ENCODE measurements around the gene DHRS13.

GRCh38 chr17:28948342-28948741, 45.5 kb upstream of the DHRS13 start:
- TF ChIP-seq POLR2A (IDR thresholded peaks at IDR 0.05) (no peak), POLR2AphosphoS5 (IDR thresholded peaks at IDR 0.05) (no peak), EP300 (IDR thresholded peaks at IDR 0.05) (no peak)
- TF ChIP-seq, protein P1, sequence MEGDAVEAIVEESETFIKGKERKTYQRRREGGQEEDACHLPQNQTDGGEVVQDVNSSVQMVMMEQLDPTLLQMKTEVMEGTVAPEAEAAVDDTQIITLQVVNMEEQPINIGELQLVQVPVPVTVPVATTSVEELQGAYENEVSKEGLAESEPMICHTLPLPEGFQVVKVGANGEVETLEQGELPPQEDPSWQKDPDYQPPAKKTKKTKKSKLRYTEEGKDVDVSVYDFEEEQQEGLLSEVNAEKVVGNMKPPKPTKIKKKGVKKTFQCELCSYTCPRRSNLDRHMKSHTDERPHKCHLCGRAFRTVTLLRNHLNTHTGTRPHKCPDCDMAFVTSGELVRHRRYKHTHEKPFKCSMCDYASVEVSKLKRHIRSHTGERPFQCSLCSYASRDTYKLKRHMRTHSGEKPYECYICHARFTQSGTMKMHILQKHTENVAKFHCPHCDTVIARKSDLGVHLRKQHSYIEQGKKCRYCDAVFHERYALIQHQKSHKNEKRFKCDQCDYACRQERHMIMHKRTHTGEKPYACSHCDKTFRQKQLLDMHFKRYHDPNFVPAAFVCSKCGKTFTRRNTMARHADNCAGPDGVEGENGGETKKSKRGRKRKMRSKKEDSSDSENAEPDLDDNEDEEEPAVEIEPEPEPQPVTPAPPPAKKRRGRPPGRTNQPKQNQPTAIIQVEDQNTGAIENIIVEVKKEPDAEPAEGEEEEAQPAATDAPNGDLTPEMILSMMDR (IDR thresholded peaks at IDR 0.05): no peak

All from sigmoid colon (tissue), 4 donors.